Measurements from ENCODE around the gene PLBD1. TPM values are rescaled to one million over a fixed set of nuclear protein-coding genes. Genes with fewer than 3 reads are reported as not detected.

PLBD1 gene
- total and polyA plus RNA-seq, 4 donors: 9.5 to 40.9 (median 25.8) TPM

DNA sequence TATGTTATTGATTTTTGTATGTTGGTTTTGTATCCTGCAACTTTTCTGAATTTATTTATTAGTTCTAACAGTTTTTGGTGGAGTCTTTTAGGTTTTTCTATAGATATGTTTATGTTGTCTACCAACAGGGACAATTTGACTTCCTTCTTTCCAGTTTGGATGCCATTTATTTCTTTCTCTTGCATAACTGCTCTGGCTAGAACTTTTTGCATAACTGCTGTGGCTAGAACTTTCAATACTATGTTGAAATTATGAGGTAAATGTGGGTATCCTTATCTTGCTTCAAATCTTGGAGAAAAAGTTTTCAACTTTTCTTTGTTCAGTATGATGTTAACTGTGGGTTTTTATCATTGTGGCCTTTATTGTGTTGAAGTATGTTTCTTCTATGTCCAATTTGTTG is 39.9 kb upstream of the PLBD1 start:
- Histone ChIP-seq H3K4me1 (ENCODE audit: control insufficient read depth in 5 of 5, insufficient read depth in 5 of 5, low read length in 5 of 5) (peaks cover 0 to 7% (median 0%) of the 10 kb centered on the region in 5 donors), H3K9me3 (ENCODE audit: control insufficient read depth in 4 of 4, insufficient read depth in 3 of 4, low read length in 3 of 4) (peaks cover 0 to 7% (median 2%) of the 10 kb centered on the region in 4 donors), H3K27ac (ENCODE audit: low read depth in 1 of 2, low read length in 1 of 2) (no peak overlapping the region), H3K27me3 (ENCODE audit: control insufficient read depth in 3 of 3, insufficient read depth in 3 of 3, low read length in 2 of 3) (no peaks in the 10 kb centered on the region), H3K9ac (ENCODE audit: insufficient read depth in 1 of 2, low read length in 2 of 2) (no peak overlapping the region), H3K4me3 (no peak overlapping the region), H3K36me3 (ENCODE audit: control insufficient read depth in 4 of 4, insufficient read depth in 4 of 4, low read length in 4 of 4) (no peaks in the 10 kb centered on the region)
- DNase-seq (no peak), ATAC-seq (ENCODE audit: insufficient read depth, low FRiP score) (no peak)
- TF ChIP-seq, protein P1, sequence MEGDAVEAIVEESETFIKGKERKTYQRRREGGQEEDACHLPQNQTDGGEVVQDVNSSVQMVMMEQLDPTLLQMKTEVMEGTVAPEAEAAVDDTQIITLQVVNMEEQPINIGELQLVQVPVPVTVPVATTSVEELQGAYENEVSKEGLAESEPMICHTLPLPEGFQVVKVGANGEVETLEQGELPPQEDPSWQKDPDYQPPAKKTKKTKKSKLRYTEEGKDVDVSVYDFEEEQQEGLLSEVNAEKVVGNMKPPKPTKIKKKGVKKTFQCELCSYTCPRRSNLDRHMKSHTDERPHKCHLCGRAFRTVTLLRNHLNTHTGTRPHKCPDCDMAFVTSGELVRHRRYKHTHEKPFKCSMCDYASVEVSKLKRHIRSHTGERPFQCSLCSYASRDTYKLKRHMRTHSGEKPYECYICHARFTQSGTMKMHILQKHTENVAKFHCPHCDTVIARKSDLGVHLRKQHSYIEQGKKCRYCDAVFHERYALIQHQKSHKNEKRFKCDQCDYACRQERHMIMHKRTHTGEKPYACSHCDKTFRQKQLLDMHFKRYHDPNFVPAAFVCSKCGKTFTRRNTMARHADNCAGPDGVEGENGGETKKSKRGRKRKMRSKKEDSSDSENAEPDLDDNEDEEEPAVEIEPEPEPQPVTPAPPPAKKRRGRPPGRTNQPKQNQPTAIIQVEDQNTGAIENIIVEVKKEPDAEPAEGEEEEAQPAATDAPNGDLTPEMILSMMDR (IDR thresholded peaks at IDR 0.05; ENCODE audit: control extremely low read depth, extremely low read depth): no peak

DNA sequence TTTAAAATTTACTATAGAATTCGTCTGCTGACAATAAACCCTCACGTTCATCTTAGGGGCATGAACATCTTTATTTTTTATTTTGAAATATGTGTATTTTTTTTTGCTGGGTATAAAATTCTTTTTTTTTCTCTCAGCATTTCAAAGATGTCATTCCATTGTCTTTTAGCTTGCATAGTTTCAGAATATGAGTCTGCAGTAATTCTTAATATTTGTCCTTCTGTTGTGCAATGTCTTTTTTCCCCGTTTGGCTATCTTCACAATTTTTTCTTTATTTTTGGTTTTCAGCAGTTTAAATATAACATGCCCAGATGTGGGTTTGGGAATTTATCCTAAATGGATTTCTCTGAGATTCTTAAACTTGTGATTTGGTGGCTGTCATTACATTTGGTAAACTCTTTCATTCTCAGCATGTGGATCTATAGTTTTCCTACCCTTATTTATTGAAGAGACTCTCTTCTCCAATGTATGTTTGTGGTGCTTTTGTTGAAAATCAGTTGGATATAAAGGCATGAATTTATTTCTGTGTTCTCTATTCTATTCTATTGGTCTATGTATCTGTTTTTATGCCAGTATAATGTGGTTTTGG is 37.8 kb upstream of the PLBD1 start:
- Histone ChIP-seq H3K4me3 (no peak overlapping the region), H3K27ac (ENCODE audit: low read depth in 1 of 2, low read length in 1 of 2) (no peak overlapping the region), H3K4me1 (ENCODE audit: control insufficient read depth in 5 of 5, insufficient read depth in 5 of 5, low read length in 5 of 5) (no peaks in the 10 kb centered on the region), H3K27me3 (ENCODE audit: control insufficient read depth in 3 of 3, insufficient read depth in 3 of 3, low read length in 2 of 3) (no peaks in the 10 kb centered on the region), H3K9ac (ENCODE audit: insufficient read depth in 1 of 2, low read length in 2 of 2) (no peak overlapping the region), H3K36me3 (ENCODE audit: control insufficient read depth in 4 of 4, insufficient read depth in 4 of 4, low read length in 4 of 4) (no peaks in the 10 kb centered on the region), H3K9me3 (ENCODE audit: control insufficient read depth in 4 of 4, insufficient read depth in 3 of 4, low read length in 3 of 4) (peaks cover 0 to 3% (median under 1%) of the 10 kb centered on the region in 4 donors)
- no peak for DNase-seq
- whole genome bisulfite sequencing, 2 donors: 83 to 84% methylated on average over 3 of the region's 3 CpGs
- TF ChIP-seq, protein P1 (IDR thresholded peaks at IDR 0.05; ENCODE audit: control extremely low read depth, extremely low read depth): no peak
- ATAC-seq (ENCODE audit: insufficient read depth, low FRiP score): no peak

DNA sequence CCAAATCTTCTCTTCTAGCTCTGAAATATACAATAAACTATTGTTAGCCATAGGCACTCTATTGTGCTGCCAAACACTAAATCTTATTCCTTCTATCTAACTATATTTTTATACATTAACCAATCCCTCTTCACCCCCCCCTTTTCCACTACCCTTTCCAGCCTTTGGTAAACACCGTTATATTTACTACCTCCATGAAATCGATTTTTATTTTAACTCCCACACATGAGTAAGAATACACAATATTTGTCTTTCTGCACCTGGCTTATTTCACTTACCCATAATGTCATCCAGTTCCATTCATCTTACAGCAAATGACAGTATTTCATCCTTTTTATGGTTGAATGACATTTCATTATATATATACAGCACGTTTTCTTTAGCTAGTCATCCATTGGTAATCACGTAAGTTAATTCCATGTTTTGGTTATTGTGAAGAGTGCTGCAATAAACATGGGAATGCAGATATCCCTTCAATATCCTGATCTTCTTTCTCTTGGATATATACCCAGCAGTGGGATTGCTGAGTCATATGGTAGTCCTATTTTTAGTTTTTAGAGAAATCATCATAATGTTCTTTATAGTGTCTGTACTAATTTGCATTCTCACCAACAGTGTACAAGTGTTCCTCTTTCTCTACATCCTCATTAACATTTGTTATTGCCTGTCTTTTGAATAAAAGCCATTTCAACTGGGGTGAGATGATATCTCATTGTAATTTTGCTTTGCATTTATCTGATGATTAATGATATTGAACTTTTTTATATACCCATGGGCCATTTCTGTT is 34.2 kb upstream of the PLBD1 start:
- WGBS, 2 donors: 79 to 83% methylated on average over 4 of the region's 4 CpGs
- H3K9me3 ChIP-seq (ENCODE audit: control insufficient read depth in 4 of 4, insufficient read depth in 3 of 4, low read length in 3 of 4): peaks cover 0 to 5% (median under 1%) of the 10 kb centered on the region in 4 donors
- no peaks in the 10 kb centered on the region for H3K36me3 ChIP-seq (ENCODE audit: control insufficient read depth in 4 of 4, insufficient read depth in 4 of 4, low read length in 4 of 4)
- DNase-seq (no peak), ATAC-seq (ENCODE audit: insufficient read depth, low FRiP score) (no peak)
- no peak overlapping the region for H3K9ac ChIP-seq (ENCODE audit: insufficient read depth in 1 of 2, low read length in 2 of 2)
- H3K4me3 ChIP-seq: no peak overlapping the region
- no peaks in the 10 kb centered on the region for H3K27me3 ChIP-seq (ENCODE audit: control insufficient read depth in 3 of 3, insufficient read depth in 3 of 3, low read length in 2 of 3)
- no peak overlapping the region for H3K27ac ChIP-seq (ENCODE audit: low read depth in 1 of 2, low read length in 1 of 2)
- H3K4me1 ChIP-seq (ENCODE audit: control insufficient read depth in 5 of 5, insufficient read depth in 5 of 5, low read length in 5 of 5): no peaks in the 10 kb centered on the region
- TF ChIP-seq, protein P1 (IDR thresholded peaks at IDR 0.05; ENCODE audit: control extremely low read depth, extremely low read depth): no peak
